Measurements from ENCODE around the gene ROBO4.

DNA sequence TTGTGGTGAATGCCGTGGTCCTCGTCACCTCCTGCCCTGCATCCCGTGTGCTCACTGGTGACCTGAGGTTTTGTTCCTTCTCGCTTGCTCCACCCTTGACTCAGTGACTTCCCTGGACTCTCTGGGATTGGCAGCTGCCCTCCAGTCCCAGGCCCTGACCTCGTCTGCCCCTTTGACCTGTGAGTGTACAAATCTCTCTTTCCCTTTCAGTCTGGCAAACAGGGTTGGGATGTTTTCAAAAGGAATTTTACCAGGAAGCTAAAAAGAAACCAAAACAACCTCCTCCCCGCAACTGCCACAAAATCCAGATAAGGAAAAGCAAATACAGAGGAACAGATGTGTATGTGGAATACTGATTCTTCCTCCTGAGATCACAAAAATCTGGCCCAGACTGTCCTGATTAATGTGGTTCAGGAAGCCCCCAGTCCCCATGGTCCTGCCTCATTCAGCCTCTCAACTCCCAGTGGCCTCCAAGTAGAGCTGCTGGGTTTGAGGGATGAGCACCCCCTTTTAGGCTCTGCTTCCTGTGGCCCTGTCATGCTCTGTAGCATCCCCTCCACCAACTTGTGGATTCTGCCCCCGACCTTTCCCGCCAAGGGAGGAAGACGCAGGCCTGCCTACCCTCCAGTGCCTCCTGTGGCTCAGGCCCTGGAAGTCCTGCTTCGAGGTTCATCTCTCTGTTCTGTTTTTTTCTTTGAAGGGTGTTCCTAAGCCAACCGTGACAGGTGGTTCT, 15.2 kb downstream of the ROBO4 start:
- TF ChIP-seq, protein P1, sequence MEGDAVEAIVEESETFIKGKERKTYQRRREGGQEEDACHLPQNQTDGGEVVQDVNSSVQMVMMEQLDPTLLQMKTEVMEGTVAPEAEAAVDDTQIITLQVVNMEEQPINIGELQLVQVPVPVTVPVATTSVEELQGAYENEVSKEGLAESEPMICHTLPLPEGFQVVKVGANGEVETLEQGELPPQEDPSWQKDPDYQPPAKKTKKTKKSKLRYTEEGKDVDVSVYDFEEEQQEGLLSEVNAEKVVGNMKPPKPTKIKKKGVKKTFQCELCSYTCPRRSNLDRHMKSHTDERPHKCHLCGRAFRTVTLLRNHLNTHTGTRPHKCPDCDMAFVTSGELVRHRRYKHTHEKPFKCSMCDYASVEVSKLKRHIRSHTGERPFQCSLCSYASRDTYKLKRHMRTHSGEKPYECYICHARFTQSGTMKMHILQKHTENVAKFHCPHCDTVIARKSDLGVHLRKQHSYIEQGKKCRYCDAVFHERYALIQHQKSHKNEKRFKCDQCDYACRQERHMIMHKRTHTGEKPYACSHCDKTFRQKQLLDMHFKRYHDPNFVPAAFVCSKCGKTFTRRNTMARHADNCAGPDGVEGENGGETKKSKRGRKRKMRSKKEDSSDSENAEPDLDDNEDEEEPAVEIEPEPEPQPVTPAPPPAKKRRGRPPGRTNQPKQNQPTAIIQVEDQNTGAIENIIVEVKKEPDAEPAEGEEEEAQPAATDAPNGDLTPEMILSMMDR (IDR thresholded peaks at IDR 0.05; ENCODE audit: low read depth, low read length, poor library complexity, severe bottlenecking): no peak
- no peak for TF ChIP-seq EZH2phosphoT487 (IDR thresholded peaks at IDR 0.05; ENCODE audit: borderline replicate concordance, low read length)
